ENCODE measurements around the gene BLNK. TPM values are rescaled to one million over a fixed set of nuclear protein-coding genes. Genes with fewer than 3 reads are reported as not detected.

BLNK gene
- total RNA-seq, 1 experiment from 2014 or later = 1.1 TPM

DNA sequence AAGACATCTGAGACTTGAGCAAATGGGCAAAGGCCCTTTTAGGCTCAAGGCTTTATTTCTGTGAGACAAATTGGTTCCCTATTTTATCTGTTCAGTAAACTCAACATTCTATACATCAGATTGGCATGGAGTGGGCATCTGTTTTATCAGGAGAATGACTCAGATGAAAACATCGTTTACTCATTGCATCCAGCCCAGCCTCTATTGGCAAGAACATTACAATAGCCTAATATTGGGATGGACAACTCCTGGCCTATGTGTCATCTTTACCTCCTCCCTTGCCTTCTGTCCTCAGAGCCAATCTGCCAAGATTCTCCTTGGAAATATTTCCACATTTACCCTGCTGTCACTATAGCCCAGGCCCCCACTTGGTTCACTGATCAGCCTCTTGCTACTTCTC, 5.5 kb upstream of the BLNK start:
- ChIA-PET POLR2A (interaction anchor here (0.6 to 1.4 kb wide), 3 partner anchors 11 to 1919 kb away, joined by 3 to 4 read pairs (median 3); no protein-coding TSS in a partner anchor), CTCF (interaction anchor here (1.2 to 2.7 kb wide), 3 partner anchors 18 to 260 kb away, joined by 5 to 14 read pairs (median 5); no protein-coding TSS in a partner anchor)
- intact Hi-C loops (cut with micrococcal nuclease) = no loop called here
- H3K27me3 Mint-ChIP-seq (ENCODE audit: insufficient read depth, unreplicated experiment) = no peaks in the 10 kb centered on the region
- no peaks in the 10 kb centered on the region for H3K9me3 Mint-ChIP-seq (ENCODE audit: unreplicated experiment)
- no peak overlapping the region for H3K27ac Mint-ChIP-seq (ENCODE audit: low read depth, unreplicated experiment)
- H3K4me1 Mint-ChIP-seq (ENCODE audit: insufficient read depth, unreplicated experiment) = peaks cover 32% of the 10 kb centered on the region
- TF ChIP-seq, protein P1, sequence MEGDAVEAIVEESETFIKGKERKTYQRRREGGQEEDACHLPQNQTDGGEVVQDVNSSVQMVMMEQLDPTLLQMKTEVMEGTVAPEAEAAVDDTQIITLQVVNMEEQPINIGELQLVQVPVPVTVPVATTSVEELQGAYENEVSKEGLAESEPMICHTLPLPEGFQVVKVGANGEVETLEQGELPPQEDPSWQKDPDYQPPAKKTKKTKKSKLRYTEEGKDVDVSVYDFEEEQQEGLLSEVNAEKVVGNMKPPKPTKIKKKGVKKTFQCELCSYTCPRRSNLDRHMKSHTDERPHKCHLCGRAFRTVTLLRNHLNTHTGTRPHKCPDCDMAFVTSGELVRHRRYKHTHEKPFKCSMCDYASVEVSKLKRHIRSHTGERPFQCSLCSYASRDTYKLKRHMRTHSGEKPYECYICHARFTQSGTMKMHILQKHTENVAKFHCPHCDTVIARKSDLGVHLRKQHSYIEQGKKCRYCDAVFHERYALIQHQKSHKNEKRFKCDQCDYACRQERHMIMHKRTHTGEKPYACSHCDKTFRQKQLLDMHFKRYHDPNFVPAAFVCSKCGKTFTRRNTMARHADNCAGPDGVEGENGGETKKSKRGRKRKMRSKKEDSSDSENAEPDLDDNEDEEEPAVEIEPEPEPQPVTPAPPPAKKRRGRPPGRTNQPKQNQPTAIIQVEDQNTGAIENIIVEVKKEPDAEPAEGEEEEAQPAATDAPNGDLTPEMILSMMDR (IDR thresholded peaks at IDR 0.05; ENCODE audit: unreplicated experiment) = no peak
- no peak overlapping the region for H3K4me3 Mint-ChIP-seq (ENCODE audit: unreplicated experiment)
- no peaks in the 10 kb centered on the region for H3K36me3 Mint-ChIP-seq (ENCODE audit: insufficient read depth, unreplicated experiment)
- DNase-seq (ENCODE audit: unreplicated experiment) = peak; percentile 76
- BruUV-seq (replicated peaks) = no TSS peak

DNA sequence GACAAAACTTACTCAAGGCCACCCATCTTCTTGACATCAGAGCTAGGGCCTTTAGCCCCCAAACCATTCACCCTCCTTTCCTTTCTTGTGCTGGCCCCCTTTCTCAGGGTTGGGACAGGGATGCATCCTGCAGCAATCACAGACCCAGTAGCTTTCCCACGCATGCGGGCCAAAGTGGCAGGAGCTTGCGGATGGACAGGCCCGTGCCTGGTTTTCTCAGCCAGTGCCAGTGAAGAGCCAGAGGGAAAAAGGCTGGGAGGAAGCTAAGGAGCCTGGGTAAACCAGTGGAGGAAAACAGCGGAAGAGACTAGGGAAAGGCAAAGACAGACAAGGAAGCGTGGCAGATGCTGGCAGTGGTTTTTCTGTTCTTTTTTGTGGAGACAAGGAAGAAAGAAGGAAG, 5.1 kb upstream of the BLNK start:
- ChIA-PET POLR2A (interaction anchor here (0.6 to 1.4 kb wide), 3 partner anchors 11 to 1919 kb away, joined by 3 to 4 read pairs (median 3); no protein-coding TSS in a partner anchor), CTCF (interaction anchor here (1.6 to 2.7 kb wide), 2 partner anchors 18 to 47 kb away, joined by 5 to 14 read pairs; no protein-coding TSS in a partner anchor)
- H3K4me1 Mint-ChIP-seq (ENCODE audit: insufficient read depth, unreplicated experiment) = peaks cover 32% of the 10 kb centered on the region
- no peak overlapping the region for H3K4me3 Mint-ChIP-seq (ENCODE audit: unreplicated experiment)
- TF ChIP-seq, protein P1 (IDR thresholded peaks at IDR 0.05; ENCODE audit: unreplicated experiment) = no peak
- intact Hi-C loops (cut with micrococcal nuclease) = no loop called here
- no peaks in the 10 kb centered on the region for H3K9me3 Mint-ChIP-seq (ENCODE audit: unreplicated experiment)
- no peak for DNase-seq (ENCODE audit: unreplicated experiment)
- no TSS peak for BruUV-seq (replicated peaks)
- no peaks in the 10 kb centered on the region for H3K27me3 Mint-ChIP-seq (ENCODE audit: insufficient read depth, unreplicated experiment)
- no peaks in the 10 kb centered on the region for H3K36me3 Mint-ChIP-seq (ENCODE audit: insufficient read depth, unreplicated experiment)
- no peak overlapping the region for H3K27ac Mint-ChIP-seq (ENCODE audit: low read depth, unreplicated experiment)

DNA sequence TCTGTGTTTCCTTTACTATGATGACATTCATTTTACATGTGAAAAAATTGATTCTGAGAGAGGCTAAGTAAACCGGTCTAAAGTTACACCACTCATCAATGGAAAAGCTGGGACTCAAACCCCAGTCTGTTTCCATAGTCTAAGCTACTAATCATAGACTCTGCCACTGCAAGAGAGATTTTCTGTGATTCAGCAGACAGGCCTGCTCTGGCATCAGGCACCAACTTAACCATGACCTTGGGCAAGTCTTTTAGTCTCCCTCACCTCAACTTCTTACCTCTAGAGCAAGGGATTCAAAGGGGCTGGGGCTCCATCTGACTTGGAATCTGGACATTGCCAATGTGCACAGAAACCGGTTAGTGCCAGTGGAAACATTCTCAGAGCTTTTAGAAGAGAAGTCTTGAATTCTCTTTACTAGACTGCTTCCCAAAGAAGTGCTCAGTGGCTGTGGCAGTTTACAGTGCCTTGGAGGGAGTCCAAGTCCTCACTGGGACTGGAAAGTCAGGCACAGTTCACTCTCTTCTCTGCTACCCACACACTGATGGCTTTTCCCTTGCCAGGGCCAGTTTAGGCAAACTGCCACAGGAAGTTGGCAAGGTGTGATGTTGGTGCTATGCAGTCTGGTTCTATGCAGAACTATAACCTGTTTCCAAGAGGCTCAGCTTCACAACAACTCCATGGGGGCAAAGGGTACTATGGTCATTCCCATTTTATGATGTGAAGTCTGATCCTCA, 4.5 kb upstream of the BLNK start:
- H3K4me1 Mint-ChIP-seq (ENCODE audit: insufficient read depth, unreplicated experiment) = peaks cover 35% of the 10 kb centered on the region
- H3K36me3 Mint-ChIP-seq (ENCODE audit: insufficient read depth, unreplicated experiment) = no peaks in the 10 kb centered on the region
- peak; percentile 63 for DNase-seq (ENCODE audit: unreplicated experiment)
- TF ChIP-seq, protein P1 (IDR thresholded peaks at IDR 0.05; ENCODE audit: unreplicated experiment) = no peak
- POLR2A ChIA-PET = interaction anchor here (0.5 to 1.4 kb wide), 3 partner anchors 12 to 51 kb away, joined by 3 to 5 read pairs (median 3); no protein-coding TSS in a partner anchor
- no peak overlapping the region for H3K27ac Mint-ChIP-seq (ENCODE audit: low read depth, unreplicated experiment)
- intact Hi-C loops (cut with micrococcal nuclease) = no loop called here
- H3K4me3 Mint-ChIP-seq (ENCODE audit: unreplicated experiment) = no peak overlapping the region
- H3K27me3 Mint-ChIP-seq (ENCODE audit: insufficient read depth, unreplicated experiment) = no peaks in the 10 kb centered on the region
- no TSS peak for BruUV-seq (replicated peaks)
- no peaks in the 10 kb centered on the region for H3K9me3 Mint-ChIP-seq (ENCODE audit: unreplicated experiment)
- CTCF ChIA-PET = interaction anchor here (1.6 to 2.7 kb wide), 2 partner anchors 18 to 46 kb away, joined by 5 to 14 read pairs; no protein-coding TSS in a partner anchor

All from MCF 10A (cell line).